ENCODE measurements around the gene PLA2G2C. TPM values are rescaled to one million over a fixed set of nuclear protein-coding genes. Genes with fewer than 3 reads are reported as not detected.

Gene PLA2G2C
- total and polyA plus RNA-seq, 2 of the 8 experiments (the other 6 are each of a cell fraction or from before 2014, with no cell fraction given): not detected

DNA sequence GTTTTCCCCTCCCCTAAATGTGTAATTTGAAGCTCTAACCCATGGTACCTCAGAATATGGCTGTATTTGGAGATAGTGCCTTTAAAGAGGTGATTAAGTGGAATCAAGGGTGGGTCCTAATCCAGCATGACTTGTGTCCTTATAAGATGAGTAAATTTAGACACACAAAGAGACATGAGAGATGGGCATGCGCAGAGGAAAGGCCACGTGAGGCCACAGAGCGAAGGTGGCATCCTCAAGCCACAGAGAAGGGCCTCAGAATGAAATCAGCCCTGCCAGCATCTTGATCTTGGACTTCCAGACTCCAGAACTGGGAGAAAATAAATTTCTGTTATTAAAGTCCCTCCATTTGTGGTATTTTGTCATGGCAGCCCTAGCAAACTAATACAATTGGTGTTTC, 50.1 kb downstream of the PLA2G2C start (continued):
- TF ChIP-seq MAFK (IDR thresholded peaks at IDR 0.05; ENCODE audit: low read depth, low read length): no peak
- TF ChIP-seq ZNF274 (IDR thresholded peaks at IDR 0.05; ENCODE audit: borderline replicate concordance, extremely low read depth, low read length): no peak
- no peak for TF ChIP-seq POLR2A (IDR thresholded peaks at IDR 0.05; ENCODE audit: control extremely low read depth in 1 of 2, low read depth in 2 of 2, low read length in 2 of 2)
- TF ChIP-seq BRCA1 (IDR thresholded peaks at IDR 0.05; ENCODE audit: low read depth, low read length): no peak
- TF ChIP-seq POU5F1 (IDR thresholded peaks at IDR 0.05; ENCODE audit: low read depth, low read length): no peak
- TF ChIP-seq BCL11A (IDR thresholded peaks at IDR 0.05; ENCODE audit: low read depth in 2 of 2, low read length in 2 of 2): no peak
- no peak for TF ChIP-seq TAF1 (IDR thresholded peaks at IDR 0.05; ENCODE audit: low read depth, low read length)

Data from H1 (cell line).